ENCODE data around the gene ANKRD40CL. TPM values are rescaled to one million over a fixed set of nuclear protein-coding genes. Genes with fewer than 3 reads are reported as not detected.

ANKRD40CL gene
- polyA plus RNA-seq, 1 donor (not counting 4 experiments of a cell fraction or from before 2014, with no cell fraction given), result not detected

GRCh38 chr17:50767030-50767429, 288 bp downstream of the ANKRD40CL start:
- Histone ChIP-seq H3K4me1 (ENCODE audit: control insufficient read depth, extremely low read depth, insufficient read depth, low read length) (peaks cover 18% of the 10 kb centered on the region), H2AFZ (ENCODE audit: control insufficient read depth, low read length) (no peak overlapping the region), H3K9me3 (ENCODE audit: control insufficient read depth, low read depth, low read length) (no peaks in the 10 kb centered on the region), H3K4me3 (ENCODE audit: control insufficient read depth in 2 of 3, extremely low read depth in 1 of 3, insufficient read depth in 2 of 3, low read depth in 1 of 3, low read length in 3 of 3) (no peak overlapping the region), H3K79me2 (ENCODE audit: control insufficient read depth, insufficient read depth, low read length) (no peaks in the 10 kb centered on the region), H3K9me1 (ENCODE audit: control insufficient read depth, extremely low read depth, insufficient read depth, low read length) (no peaks in the 10 kb centered on the region), H3K27me3 (ENCODE audit: control insufficient read depth, extremely low read depth, insufficient read depth, low read length) (no peaks in the 10 kb centered on the region), H3K36me3 (ENCODE audit: control insufficient read depth in 2 of 2, extremely low read depth in 1 of 2, insufficient read depth in 2 of 2, low read length in 2 of 2) (no peaks in the 10 kb centered on the region), H4K20me1 (ENCODE audit: control insufficient read depth, extremely low read depth, insufficient read depth, low read length) (no peaks in the 10 kb centered on the region), H3K9ac (ENCODE audit: control insufficient read depth, extremely low read depth, insufficient read depth, low read length) (no peak overlapping the region), H3K4me2 (ENCODE audit: control insufficient read depth, extremely low read depth, insufficient read depth, low read depth, low read length) (no peak overlapping the region), H3K27ac (ENCODE audit: control insufficient read depth, insufficient read depth, low read length) (no peak overlapping the region)
- FAIRE-seq, result no peak
- TF ChIP-seq CTCF (optimal IDR thresholded peaks at IDR 0.05 in 1 of 3, IDR thresholded peaks at IDR 0.05 in 1 of 3, conservative IDR thresholded peaks at IDR 0.05 in 1 of 3; ENCODE audit: extremely low read depth in 1 of 3, insufficient read depth in 2 of 3, low read length in 3 of 3) (no peak), EZH2 (IDR thresholded peaks at IDR 0.05; ENCODE audit: low read length) (no peak)
- no peak for DNase-seq (ENCODE audit: low read depth, low spot score)
- dilution Hi-C loops (cut with MboI; ENCODE audit: extremely low pct_ligation_motif_present, low sequenced_read_pairs), result no loop called here

GRCh38 chr17:50766222-50767023, 895 bp downstream of the ANKRD40CL start:
- dilution Hi-C loops (cut with MboI; ENCODE audit: extremely low pct_ligation_motif_present, low sequenced_read_pairs), result no loop called here
- Histone ChIP-seq H2AFZ (ENCODE audit: control insufficient read depth, low read length) (no peak overlapping the region), H4K20me1 (ENCODE audit: control insufficient read depth, extremely low read depth, insufficient read depth, low read length) (no peaks in the 10 kb centered on the region), H3K4me3 (ENCODE audit: control insufficient read depth in 2 of 3, extremely low read depth in 1 of 3, insufficient read depth in 2 of 3, low read depth in 1 of 3, low read length in 3 of 3) (no peak overlapping the region), H3K4me2 (ENCODE audit: control insufficient read depth, extremely low read depth, insufficient read depth, low read depth, low read length) (no peak overlapping the region), H3K79me2 (ENCODE audit: control insufficient read depth, insufficient read depth, low read length) (no peaks in the 10 kb centered on the region), H3K27ac (ENCODE audit: control insufficient read depth, insufficient read depth, low read length) (no peak overlapping the region), H3K36me3 (ENCODE audit: control insufficient read depth in 2 of 2, extremely low read depth in 1 of 2, insufficient read depth in 2 of 2, low read length in 2 of 2) (no peaks in the 10 kb centered on the region), H3K4me1 (ENCODE audit: control insufficient read depth, extremely low read depth, insufficient read depth, low read length) (peaks cover 19% of the 10 kb centered on the region), H3K9me1 (ENCODE audit: control insufficient read depth, extremely low read depth, insufficient read depth, low read length) (no peaks in the 10 kb centered on the region), H3K9ac (ENCODE audit: control insufficient read depth, extremely low read depth, insufficient read depth, low read length) (no peak overlapping the region), H3K9me3 (ENCODE audit: control insufficient read depth, low read depth, low read length) (no peaks in the 10 kb centered on the region), H3K27me3 (ENCODE audit: control insufficient read depth, extremely low read depth, insufficient read depth, low read length) (no peaks in the 10 kb centered on the region)
- no peak for TF ChIP-seq EZH2 (IDR thresholded peaks at IDR 0.05; ENCODE audit: low read length)
- no peak for TF ChIP-seq CTCF (optimal IDR thresholded peaks at IDR 0.05 in 1 of 3, IDR thresholded peaks at IDR 0.05 in 1 of 3, conservative IDR thresholded peaks at IDR 0.05 in 1 of 3; ENCODE audit: extremely low read depth in 1 of 3, insufficient read depth in 2 of 3, low read length in 3 of 3)
- DNase-seq (ENCODE audit: low read depth, low spot score) (no peak), FAIRE-seq (no peak)
